Activated CD8-positive, alpha-beta memory T cell treated with anti-CD3 and anti-CD28 coated beads, Interleukin-2, amount 10 ng/mL, durations not matched to agents 7 days and 5 days (primary cell): Measurements from ENCODE around the gene COQ10B. TPM values are rescaled to one million over a fixed set of nuclear protein-coding genes. Genes with fewer than 3 reads are reported as not detected.
"Not testable (repeated sequence)": the region's sequence is repeated elsewhere in the genome, so short reads cannot be mapped to it uniquely, and the experiment has no call there.

ENCODE experiments used
- ATAC-seq: fragments of 150-1000 bp; cut with Tn5 transposase; one replicate; pipeline ENCODE4 v1.10.0; 2021; ENCODE audit warnings: moderate library complexity
- CTCF ChIA-PET: fragments of 350-600 bp; sonication (Branson Sonifier 250); formaldehyde crosslinking; loops from one replicate; lab custom pipeline; 2021; ENCODE audit warnings: antibody characterized with exemption; lab: Charles Lee
- DNase-seq: peaks from one replicate; pipeline ENCODE4 v3.0.0-alpha.2; 2020
- H3K27ac Mint-ChIP-seq: one replicate; pipeline ENCODE4 v1.8.0; 2021; ENCODE audit warnings: mild to moderate bottlenecking, mixed read lengths
- H3K27me3 Mint-ChIP-seq: one replicate; pipeline ENCODE4 v1.8.0; 2021; ENCODE audit warnings: mixed read lengths
- H3K36me3 Mint-ChIP-seq: one replicate; pipeline ENCODE4 v1.8.0; 2021; ENCODE audit warnings: mild to moderate bottlenecking, mixed read lengths
- H3K4me1 Mint-ChIP-seq: one replicate; pipeline ENCODE4 v1.8.0; 2021; ENCODE audit warnings: mixed read lengths
- H3K4me3 Mint-ChIP-seq: one replicate; pipeline ENCODE4 v1.8.0; 2021; ENCODE audit warnings: mild to moderate bottlenecking, moderate library complexity, mixed read lengths
- H3K9me3 Mint-ChIP-seq: one replicate; pipeline ENCODE4 v1.8.0; 2022; ENCODE audit warnings: low read depth, mixed read lengths
- total RNA-seq, 2 experiments: library from RNA; stranded (reverse); gene quantifications; one replicate each; pipeline ENCODE4 v1.2.3, GENCODE V29; 2021

Gene COQ10B
- total RNA-seq, 2 experiments from 2014 or later: 25.9 to 26.6 TPM

DNA sequence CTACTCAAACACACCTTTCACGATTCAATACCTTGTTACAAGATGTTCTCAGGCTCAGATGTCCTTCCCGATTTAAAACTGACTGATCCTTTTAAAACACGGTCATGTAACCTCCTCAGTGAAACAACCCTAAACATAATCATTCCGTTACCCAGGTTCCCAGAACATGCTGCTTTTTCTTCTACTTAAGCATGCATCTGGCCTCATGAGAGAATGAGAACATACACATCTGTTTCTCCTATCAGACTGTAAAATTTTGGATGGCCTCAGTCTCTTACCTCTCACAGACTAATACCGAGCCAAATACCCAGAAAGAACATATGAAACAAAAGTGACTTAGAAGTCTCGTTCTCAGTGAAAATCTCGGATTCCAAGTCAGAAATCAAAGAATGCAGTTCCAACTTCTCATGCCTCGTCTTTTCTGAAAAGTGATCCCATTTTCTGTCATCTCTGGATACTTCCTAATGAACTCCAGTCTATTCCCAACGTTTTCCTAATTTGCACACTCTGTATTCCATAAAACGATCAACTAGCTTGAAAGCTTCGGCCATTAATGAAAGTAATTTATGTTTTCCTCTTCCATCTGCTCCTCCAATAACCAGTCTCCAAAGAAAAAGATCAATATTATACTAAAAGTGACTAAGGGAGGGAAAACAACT lies 19.4 kb upstream of the COQ10B start:
- Mint-ChIP-seq H3K9me3 (no peaks in the 10 kb centered on the region), H3K27ac (peak overlapping the region; percentile 99), H3K27me3 (no peaks in the 10 kb centered on the region), H3K4me3 (peak overlapping the region; percentile 82), H3K36me3 (peaks cover 22% of the 10 kb centered on the region), H3K4me1 (peaks cover 51% of the 10 kb centered on the region)
- ATAC-seq: no peak
- CTCF ChIA-PET: interaction anchor here (1.3 to 2.9 kb wide), 4 partner anchors 19 to 464 kb away, joined by 3 to 8 read pairs (median 6); partner anchors contain the start of gene COQ10B
- no peak for DNase-seq

DNA sequence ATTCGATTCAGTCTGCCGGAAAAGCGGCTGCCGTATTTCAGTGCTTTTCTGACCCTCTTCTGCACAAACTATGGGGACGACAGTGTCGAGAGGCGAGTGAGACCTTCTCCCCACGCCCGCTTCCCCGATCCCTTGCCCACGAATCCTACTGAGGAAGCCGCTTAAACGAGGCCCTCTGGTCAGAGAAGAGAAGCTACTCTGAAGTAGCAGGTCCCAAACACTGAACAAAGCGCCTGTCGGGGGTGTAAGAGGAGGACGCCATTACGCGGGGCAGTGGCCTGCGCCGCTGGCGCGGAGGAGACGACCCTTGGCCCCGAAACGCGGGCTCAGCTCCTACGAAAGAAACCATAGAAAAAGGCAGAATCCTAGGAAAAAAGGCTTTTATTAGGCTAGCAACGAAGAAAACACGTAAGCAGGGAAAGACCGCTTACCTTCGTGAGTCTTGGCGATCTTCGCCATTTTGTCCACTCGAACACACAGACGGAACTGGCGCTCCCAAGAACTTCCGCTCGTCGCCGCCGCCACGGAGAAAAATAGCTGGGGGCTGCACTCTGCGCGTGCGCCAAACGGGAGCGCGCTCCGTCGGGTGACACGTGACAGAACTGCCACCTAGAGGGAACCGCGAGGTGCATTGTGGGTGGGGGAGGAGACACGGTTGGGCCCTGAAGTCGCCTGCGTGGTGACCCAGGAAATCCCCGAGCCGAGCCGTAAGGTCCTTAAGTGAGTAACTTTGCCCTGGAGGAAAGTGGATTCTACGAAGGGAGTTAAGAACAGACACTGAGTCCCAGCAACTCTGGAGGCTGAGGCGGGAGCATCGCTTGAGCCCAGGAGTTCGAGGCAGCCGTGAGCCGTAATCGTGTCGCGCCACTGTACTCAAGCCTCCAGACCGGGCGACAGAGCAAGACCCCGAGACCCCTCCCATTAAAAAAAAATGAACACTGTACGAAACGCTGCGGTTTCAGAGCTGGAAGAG lies 18.5 kb upstream of the COQ10B start, which contains the start of gene SF3B1:
Gene SF3B1, minus strand, starts transcription at position 488 of the 973 bp plus-strand sequence. Its CDS starts 29 bp downstream, at position 459.
- Mint-ChIP-seq H3K9me3 (no peaks in the 10 kb centered on the region), H3K36me3 (peaks cover 16% of the 10 kb centered on the region), H3K4me3 (peak within 1 kb of the TSS; percentile 82), H3K27ac (peak within 1 kb of the TSS; percentile 99), H3K27me3 (no peaks in the 10 kb centered on the region), H3K4me1 (peaks cover 42% of the 10 kb centered on the region)
- ATAC-seq: peak; percentile 93
- DNase-seq: peak; percentile 100
- CTCF ChIA-PET: interaction anchor here (1.0 to 1.8 kb wide), 6 partner anchors 10 to 64 kb away, joined by 3 to 8 read pairs (median 4); partner anchors contain the start of genes COQ10B and HSPD1

DNA sequence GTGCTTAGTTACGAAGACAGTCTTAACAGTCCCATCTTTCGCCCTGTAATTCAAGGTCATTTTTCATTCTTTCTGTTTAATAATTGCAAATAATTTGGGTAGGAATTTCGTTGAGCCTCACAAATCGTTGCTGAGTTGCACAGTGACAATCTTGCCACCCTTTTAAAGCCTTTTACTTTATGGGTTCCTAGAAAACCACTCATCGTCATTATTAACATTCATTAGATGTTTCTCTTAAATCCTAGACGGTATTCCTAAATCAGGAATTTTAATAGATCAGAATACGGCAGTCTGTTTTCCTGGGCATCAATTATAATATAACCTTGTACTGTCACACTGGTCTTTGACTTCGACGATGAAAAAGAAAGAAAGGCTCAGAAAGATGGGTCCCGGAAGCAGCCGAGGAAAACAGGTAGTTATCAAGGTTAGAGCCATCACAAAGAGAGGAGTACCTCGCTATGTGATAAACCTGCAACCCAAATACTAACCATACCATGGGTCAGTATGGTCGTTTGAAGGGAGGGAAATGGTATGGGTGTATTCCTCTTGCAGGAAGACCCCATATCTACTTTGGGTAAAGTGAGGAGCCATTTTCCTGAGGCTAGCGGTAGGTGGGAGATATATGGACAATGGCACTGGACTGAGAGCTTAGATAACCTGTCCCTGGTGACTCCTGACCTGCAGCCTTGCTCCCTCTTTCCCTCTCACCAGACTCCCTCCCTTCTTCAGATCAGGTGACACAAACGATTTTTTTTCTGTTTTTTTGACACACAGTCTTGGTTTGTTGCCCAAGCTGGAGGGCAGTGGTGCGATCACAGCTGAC lies 17.5 kb upstream of the COQ10B start:
- H3K27ac Mint-ChIP-seq: peak overlapping the region; percentile 99
- DNase-seq (no peak), ATAC-seq (no peak)
- peak overlapping the region; percentile 82 for H3K4me3 Mint-ChIP-seq
- H3K27me3 Mint-ChIP-seq: no peaks in the 10 kb centered on the region
- peaks cover 11% of the 10 kb centered on the region for H3K36me3 Mint-ChIP-seq
- CTCF ChIA-PET: interaction anchor here (1.0 to 1.8 kb wide), 6 partner anchors 11 to 63 kb away, joined by 3 to 8 read pairs (median 5); partner anchors contain the start of genes COQ10B and HSPD1
- peaks cover 32% of the 10 kb centered on the region for H3K4me1 Mint-ChIP-seq
- no peaks in the 10 kb centered on the region for H3K9me3 Mint-ChIP-seq

DNA sequence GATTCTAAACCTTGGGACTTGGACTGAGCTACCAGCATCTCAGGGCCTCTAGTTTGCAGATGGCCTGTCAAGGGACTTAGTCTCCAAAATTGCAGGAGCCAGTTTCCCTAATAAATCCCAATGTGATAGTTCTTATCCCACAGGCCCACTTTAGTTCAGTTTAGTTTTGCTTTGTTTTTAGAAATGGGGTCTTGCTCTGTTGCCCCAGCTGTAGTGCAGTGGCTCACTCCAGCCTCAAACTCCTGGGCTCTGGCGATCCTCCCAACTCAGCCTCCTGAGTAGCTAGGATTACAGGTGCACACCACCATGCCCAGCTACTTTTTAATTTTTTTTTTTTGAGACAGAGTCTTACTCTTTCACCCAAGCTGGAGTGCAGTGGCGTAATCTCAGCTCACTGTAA lies 16.0 kb upstream of the COQ10B start:
- DNase-seq (no peak), ATAC-seq (no peak)
- no peaks in the 10 kb centered on the region for H3K27me3 Mint-ChIP-seq
- CTCF ChIA-PET: interaction anchor here (1.7 kb wide), 1 partner anchor 16 kb away, joined by 6 read pairs; the partner anchor contains the start of gene COQ10B
- peaks cover 5% of the 10 kb centered on the region for H3K36me3 Mint-ChIP-seq
- H3K9me3 Mint-ChIP-seq: no peaks in the 10 kb centered on the region
- H3K4me1 Mint-ChIP-seq: peaks cover 19% of the 10 kb centered on the region
- no peak overlapping the region for H3K4me3 Mint-ChIP-seq
- no peak overlapping the region for H3K27ac Mint-ChIP-seq

DNA sequence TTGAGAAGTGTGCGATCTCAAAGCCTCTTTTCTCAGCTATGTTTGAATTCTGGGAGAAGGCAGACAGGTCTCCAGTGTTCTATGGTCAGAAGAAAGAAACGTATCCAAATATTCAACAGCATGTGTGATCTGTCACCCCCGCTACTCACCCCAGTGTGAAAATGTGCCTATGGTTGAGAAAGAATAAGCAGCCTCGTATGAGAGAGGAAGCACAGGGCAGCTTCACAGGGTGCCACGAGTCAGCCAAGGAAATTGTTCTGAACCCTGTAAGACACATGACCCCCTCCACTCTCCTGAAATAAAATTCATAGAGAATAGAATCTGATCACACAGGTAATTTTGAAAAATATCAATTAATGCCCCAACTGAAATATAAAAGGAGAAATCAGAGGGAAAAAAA lies 10.5 kb upstream of the COQ10B start:
- no peaks in the 10 kb centered on the region for H3K9me3 Mint-ChIP-seq
- ATAC-seq (no peak), DNase-seq (no peak)
- peaks cover under 1% of the 10 kb centered on the region for H3K27me3 Mint-ChIP-seq
- no peaks in the 10 kb centered on the region for H3K36me3 Mint-ChIP-seq
- H3K4me1 Mint-ChIP-seq: peaks cover 3% of the 10 kb centered on the region
- CTCF ChIA-PET: interaction anchor here (1.7 kb wide), 1 partner anchor 9 kb away, joined by 4 read pairs; no protein-coding TSS in a partner anchor
- H3K4me3 Mint-ChIP-seq: no peak overlapping the region
- no peak overlapping the region for H3K27ac Mint-ChIP-seq

DNA sequence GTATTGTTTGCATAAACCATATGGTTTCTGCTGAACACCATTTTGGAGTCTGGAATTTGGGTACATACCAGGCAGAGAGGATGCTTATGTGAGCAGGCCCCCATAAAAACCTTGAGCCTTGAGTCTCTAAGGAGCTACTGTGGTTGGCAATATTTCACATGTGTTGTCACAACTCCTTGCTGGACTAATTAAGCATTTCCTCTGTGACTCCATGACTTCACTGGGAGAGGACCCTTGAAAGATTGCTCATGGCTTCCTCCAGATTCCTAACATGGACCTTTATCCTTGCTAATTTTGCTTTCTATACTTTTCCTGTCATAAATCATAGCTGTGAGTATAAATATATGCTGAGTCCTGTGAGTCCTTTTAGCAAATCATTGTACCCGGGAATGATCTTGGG lies 7.6 kb upstream of the COQ10B start:
- ATAC-seq: no peak
- H3K27me3 Mint-ChIP-seq: peaks cover 3% of the 10 kb centered on the region
- CTCF ChIA-PET: no interaction called here

DNA sequence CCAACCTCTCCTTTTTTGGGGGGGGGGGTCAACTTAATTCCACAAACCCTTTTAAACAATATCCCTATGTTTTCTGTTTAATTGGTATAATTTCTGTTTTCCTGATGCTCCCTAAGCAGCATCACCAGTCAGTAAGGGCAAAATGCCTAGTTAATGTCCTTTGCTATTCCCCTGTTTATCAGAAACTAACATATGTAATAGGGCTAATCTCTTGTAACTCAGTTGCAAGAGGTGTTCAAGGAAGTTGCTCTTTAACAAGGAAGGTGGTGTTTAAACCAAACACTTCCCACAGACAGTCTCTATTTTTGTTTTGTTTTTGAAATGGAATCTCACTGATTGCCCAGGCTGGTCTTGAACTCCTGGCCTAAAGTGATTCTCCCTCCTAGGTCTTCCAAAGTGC lies 6.5 kb upstream of the COQ10B start:
- no peak overlapping the region for H3K4me3 Mint-ChIP-seq
- DNase-seq: no peak
- H3K27me3 Mint-ChIP-seq: peaks cover 3% of the 10 kb centered on the region
- no peaks in the 10 kb centered on the region for H3K36me3 Mint-ChIP-seq
- H3K9me3 Mint-ChIP-seq: no peaks in the 10 kb centered on the region
- ATAC-seq: no peak
- no peak overlapping the region for H3K27ac Mint-ChIP-seq
- H3K4me1 Mint-ChIP-seq: peaks cover 9% of the 10 kb centered on the region
- CTCF ChIA-PET: no interaction called here

More for the DNA sequence above, 7.6 kb upstream of the COQ10B start:
- no peak overlapping the region for H3K4me3 Mint-ChIP-seq
- no peaks in the 10 kb centered on the region for H3K9me3 Mint-ChIP-seq
- DNase-seq: no peak
- H3K36me3 Mint-ChIP-seq: no peaks in the 10 kb centered on the region
- peaks cover 3% of the 10 kb centered on the region for H3K4me1 Mint-ChIP-seq
- no peak overlapping the region for H3K27ac Mint-ChIP-seq

DNA sequence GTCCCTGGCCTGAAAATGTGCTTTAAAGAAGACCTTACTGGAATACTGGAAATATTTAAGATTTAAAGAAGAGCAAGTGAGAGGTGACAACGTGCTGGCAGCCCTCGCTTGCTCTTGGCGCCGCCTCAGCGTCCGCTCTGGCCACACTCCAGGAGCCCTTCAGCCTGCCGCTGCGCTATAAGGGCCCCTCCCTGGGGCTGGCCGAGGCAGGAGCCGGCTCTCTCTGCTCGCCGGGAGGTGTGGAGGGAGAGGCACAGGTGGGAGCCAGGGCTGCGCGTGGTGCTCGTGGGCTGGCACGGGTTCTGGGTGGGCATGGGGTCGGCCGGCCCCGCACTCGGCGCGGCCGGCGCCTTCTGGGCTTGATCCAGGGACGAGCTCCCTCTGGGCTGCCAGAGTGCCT lies 2.9 kb upstream of the COQ10B start:
- ATAC-seq (no peak), DNase-seq (no peak)
- Mint-ChIP-seq H3K27me3 (peaks cover 3% of the 10 kb centered on the region), H3K27ac (no peak overlapping the region), H3K9me3 (no peaks in the 10 kb centered on the region), H3K4me3 (no peak overlapping the region), H3K4me1 (peaks cover 23% of the 10 kb centered on the region), H3K36me3 (peaks cover 3% of the 10 kb centered on the region)
- CTCF ChIA-PET: interaction anchor here (1.1 to 1.8 kb wide), 2 partner anchors 11 to 15 kb away, joined by 4 read pairs; partner anchors contain the start of gene SF3B1

DNA sequence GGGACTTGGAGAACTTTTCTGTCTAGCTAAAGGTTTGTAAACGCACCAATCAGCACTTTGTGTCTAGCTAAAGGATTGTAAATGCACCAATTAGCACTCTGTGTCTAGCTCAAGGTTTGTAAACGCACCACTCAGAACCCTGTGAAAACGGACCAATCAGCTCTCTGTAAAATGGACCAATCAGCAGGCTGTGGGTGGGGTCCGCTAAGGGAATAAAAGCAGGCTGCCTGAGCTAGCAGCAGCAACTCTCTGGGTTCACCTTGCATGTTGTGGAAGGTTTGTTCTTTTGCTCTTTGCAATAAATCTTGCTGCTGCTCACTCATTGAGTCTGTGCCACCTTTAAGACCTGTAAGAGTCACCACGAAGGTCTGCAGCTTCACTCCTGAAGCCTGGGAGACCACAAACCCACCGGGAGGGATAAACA lies 2.4 kb upstream of the COQ10B start:
- CTCF ChIA-PET: interaction anchor here (0.9 to 1.8 kb wide), 4 partner anchors 8 to 26 kb away, joined by 3 to 4 read pairs (median 4); partner anchors contain the start of gene SF3B1
- not testable (repeated sequence) for H3K36me3 Mint-ChIP-seq, H3K9me3 Mint-ChIP-seq, DNase-seq, H3K27me3 Mint-ChIP-seq, ATAC-seq, H3K4me3 Mint-ChIP-seq, H3K27ac Mint-ChIP-seq
- peaks cover 28% of the 10 kb centered on the region for H3K4me1 Mint-ChIP-seq

DNA sequence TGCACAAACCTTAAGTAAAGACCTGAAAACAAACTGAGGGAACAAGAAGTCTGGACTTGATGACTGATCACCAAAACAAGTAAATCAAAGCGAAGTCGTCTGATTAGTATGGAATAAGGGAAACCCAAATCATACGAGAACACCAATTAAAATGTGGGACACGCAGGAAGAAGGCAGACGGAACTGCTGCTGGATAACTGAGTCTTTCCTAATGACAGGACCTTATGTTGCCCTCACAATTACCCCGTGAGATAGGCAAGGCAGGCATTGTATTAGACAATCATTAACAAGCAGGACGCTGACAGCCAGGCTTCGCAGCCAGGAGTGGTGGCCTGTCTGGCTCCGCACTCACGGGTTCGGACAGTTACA lies 614 bp upstream of the COQ10B start:
- Mint-ChIP-seq H3K9me3 (no peaks in the 10 kb centered on the region), H3K27me3 (peaks cover 3% of the 10 kb centered on the region), H3K4me1 (peaks cover 36% of the 10 kb centered on the region), H3K27ac (peak overlapping the region; percentile 100), H3K4me3 (peak overlapping the region; percentile 94), H3K36me3 (peaks cover 9% of the 10 kb centered on the region)
- no peak for DNase-seq
- ATAC-seq: no peak
- CTCF ChIA-PET: interaction anchor here (0.6 to 2.0 kb wide), 7 partner anchors 12 to 64 kb away, joined by 3 to 8 read pairs (median 4); partner anchors contain the start of gene SF3B1

DNA sequence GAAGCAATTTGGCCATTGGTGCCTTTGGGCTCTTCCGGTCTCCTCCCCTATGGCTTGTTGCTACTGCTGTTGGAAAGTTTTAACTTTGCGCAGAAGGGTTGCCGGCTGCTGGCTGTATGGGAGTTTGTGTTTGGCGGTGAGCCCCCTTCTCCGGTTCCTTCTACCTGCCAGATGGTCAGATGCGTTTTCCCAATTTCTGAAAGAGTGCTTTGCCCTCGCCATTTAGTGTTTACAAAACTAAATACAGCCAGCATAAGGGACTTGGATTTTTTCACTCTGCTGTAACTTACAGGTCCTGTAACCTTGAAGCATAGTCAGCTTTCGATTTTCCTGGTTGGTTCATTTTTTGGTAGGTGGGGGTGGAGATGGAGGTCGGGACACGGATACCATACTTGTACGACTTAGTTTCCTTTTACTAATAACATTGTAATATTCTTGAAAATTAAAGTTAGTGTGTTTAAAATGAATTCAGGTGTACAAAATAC lies 604 bp downstream of the COQ10B start:
- H3K27ac Mint-ChIP-seq: peak overlapping the region; percentile 100
- H3K4me3 Mint-ChIP-seq: peak overlapping the region; percentile 94
- peaks cover 11% of the 10 kb centered on the region for H3K36me3 Mint-ChIP-seq
- H3K4me1 Mint-ChIP-seq: peaks cover 38% of the 10 kb centered on the region
- no peaks in the 10 kb centered on the region for H3K9me3 Mint-ChIP-seq
- DNase-seq: no peak
- no peak for ATAC-seq
- CTCF ChIA-PET: interaction anchor here (1.2 to 2.0 kb wide), 3 partner anchors 13 to 21 kb away, joined by 4 to 8 read pairs (median 8); partner anchors contain the start of gene SF3B1
- H3K27me3 Mint-ChIP-seq: no peaks in the 10 kb centered on the region

DNA sequence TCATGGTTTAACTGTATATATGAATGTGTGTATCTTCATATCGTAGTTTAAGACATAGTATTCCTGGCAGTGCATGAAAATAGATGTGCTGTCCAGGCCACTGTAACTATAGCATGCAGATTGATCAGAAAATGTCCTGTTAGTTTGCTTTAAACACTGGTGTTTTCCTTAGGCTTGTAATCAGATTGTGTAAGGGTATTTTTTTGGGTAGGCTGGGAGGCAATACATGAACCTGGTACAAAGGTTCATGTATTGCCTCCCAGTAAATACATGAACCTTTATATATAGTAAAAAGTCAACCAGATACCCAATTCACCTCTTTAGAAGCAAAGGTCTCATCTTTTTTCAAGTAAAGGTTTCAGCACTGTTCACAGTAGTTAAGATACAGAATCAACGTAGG lies 1.6 kb downstream of the COQ10B start:
- Mint-ChIP-seq H3K36me3 (peaks cover 15% of the 10 kb centered on the region), H3K27ac (peak overlapping the region; percentile 100), H3K4me3 (peak overlapping the region; percentile 94), H3K27me3 (no peaks in the 10 kb centered on the region), H3K4me1 (peaks cover 43% of the 10 kb centered on the region), H3K9me3 (no peaks in the 10 kb centered on the region)
- DNase-seq: no peak
- ATAC-seq: no peak
- CTCF ChIA-PET: interaction anchor here (0.9 kb wide), 1 partner anchor 59 kb away, joined by 3 read pairs; no protein-coding TSS in a partner anchor
